Neural cell (in vitro differentiated cells): Measurements from ENCODE around the gene IKZF2. TPM values are rescaled to one million over a fixed set of nuclear protein-coding genes. Genes with fewer than 3 reads are reported as not detected.

Experiments
- H2AFZ ChIP-seq: fragments of 200-600, 300-800 bp; sonication (generic), shearing (Covaris generic); 2 replicates; pipeline ENCODE4 v1.6.0; 2014; ENCODE audit warnings: low read depth, mild to moderate bottlenecking, antibody characterized with exemption, low read length, moderate library complexity
- H3F3A ChIP-seq: fragments of 200-600 bp; shearing (Covaris generic); 2 replicates; pipeline ENCODE4 v1.6.1; 2016; ENCODE audit warnings: mild to moderate bottlenecking, moderate library complexity, mixed read lengths, antibody characterized with exemption, low read length; ENCODE audit not compliant: insufficient read depth, poor library complexity, severe bottlenecking
- H3K27ac ChIP-seq: fragments of 200-600, 300-800 bp; sonication (generic), shearing (Covaris generic); 2 replicates; pipeline ENCODE4 v1.5.1; 2014; ENCODE audit warnings: mild to moderate bottlenecking, low read length, moderate library complexity
- H3K27me3 ChIP-seq: fragments of 300-800, 200-600 bp; sonication (generic), shearing (Covaris generic); 2 replicates; pipeline ENCODE4 v1.6.0; 2014; ENCODE audit warnings: mild to moderate bottlenecking, low read depth, low read length, moderate library complexity; ENCODE audit not compliant: insufficient read depth
- H3K36me3 ChIP-seq: fragments of 300-800, 200-600 bp; sonication (generic), shearing (Covaris generic); 2 replicates; pipeline ENCODE4 v1.5.1; 2014; ENCODE audit warnings: mild to moderate bottlenecking, antibody characterized with exemption, low read length, moderate library complexity; ENCODE audit not compliant: insufficient read depth
- H3K4me2 ChIP-seq: fragments of 300-800, 200-600 bp; sonication (generic), shearing (Covaris generic); 2 replicates; pipeline ENCODE4 v1.6.0; 2014; ENCODE audit warnings: mild to moderate bottlenecking, low read length
- H3K4me3 ChIP-seq: fragments of 300-800, 200-600 bp; sonication (generic), shearing (Covaris generic); 2 replicates; pipeline ENCODE4 v1.5.1; 2014; ENCODE audit warnings: mild to moderate bottlenecking, low read length, moderate library complexity
- H3K79me2 ChIP-seq: fragments of 200-600 bp; shearing (Covaris generic); replicated peaks from 2 replicates; pipeline ENCODE4 v1.6.0; 2014; ENCODE audit warnings: mild to moderate bottlenecking, low read length, moderate library complexity; ENCODE audit not compliant: insufficient read depth
- H3K9ac ChIP-seq: fragments of 300-800, 200-600 bp; sonication (generic), shearing (Covaris generic); 2 replicates; pipeline ENCODE4 v1.6.1; 2016; ENCODE audit warnings: mild to moderate bottlenecking, low read length, mixed read lengths
- H3K9me2 ChIP-seq: fragments of 200-600 bp; shearing (Covaris generic); 2 replicates; pipeline ENCODE4 v1.6.1; 2016; ENCODE audit warnings: mild to moderate bottlenecking, low read length, mixed read lengths; ENCODE audit not compliant: insufficient read depth
- H3K9me3 ChIP-seq: fragments of 200-600, 300-800 bp; sonication (generic), shearing (Covaris generic); 2 replicates; pipeline ENCODE4 v1.6.1; 2016; ENCODE audit warnings: mild to moderate bottlenecking, mixed run types, low read length, moderate library complexity, mixed read lengths
- H4K20me1 ChIP-seq: fragments of 200-600 bp; shearing (Covaris generic); 2 replicates; pipeline ENCODE4 v1.6.1; 2016; ENCODE audit warnings: mild to moderate bottlenecking, mixed run types; ENCODE audit not compliant: insufficient read depth
- EP300 ChIP-seq: fragments of 450-650 bp; conservative IDR thresholded peaks from 2 replicates; pipeline ENCODE4 v1.6.1; 2014; ENCODE audit warnings: antibody characterized with exemption, mild to moderate bottlenecking, moderate library complexity; ENCODE audit not compliant: poor library complexity, severe bottlenecking
- EZH2 ChIP-seq: fragments of 200-600, 300-800 bp; shearing (Covaris generic), sonication (generic); IDR thresholded peaks from 2 replicates; pipeline ENCODE4 v1.6.1; 2014; ENCODE audit warnings: antibody characterized with exemption, low read length, borderline replicate concordance, mild to moderate bottlenecking; ENCODE audit not compliant: insufficient read depth, poor library complexity, severe bottlenecking
- MXI1 ChIP-seq: fragments of 450-650 bp; conservative IDR thresholded peaks from 2 replicates; pipeline ENCODE4 v1.6.1; 2014; ENCODE audit warnings: antibody characterized with exemption, mild to moderate bottlenecking; ENCODE audit not compliant: poor library complexity, severe bottlenecking
- POLR2AphosphoS5 ChIP-seq: IDR thresholded peaks from 2 replicates; pipeline ENCODE4 v1.6.1; 2012
- RAD21 ChIP-seq: fragments of 450-650 bp; conservative IDR thresholded peaks from 2 replicates; pipeline ENCODE4 v1.6.1; 2014; ENCODE audit warnings: antibody characterized with exemption, mild to moderate bottlenecking, moderate library complexity
- SMC3 ChIP-seq: fragments of 450-650 bp; conservative IDR thresholded peaks from 2 replicates; pipeline ENCODE4 v1.6.1; 2014; ENCODE audit warnings: antibody characterized with exemption, mild to moderate bottlenecking, moderate library complexity; ENCODE audit not compliant: poor library complexity
- TAF1 ChIP-seq: IDR thresholded peaks from 2 replicates; pipeline ENCODE4 v1.6.1; 2012; ENCODE audit warnings: low read depth
- polyA plus RNA-seq: library from polyadenylated mRNA; depleted of rRNA; stranded (reverse); fragments of >200 nt; gene quantifications from 2 replicates; pipeline ENCODE4 v1.2.3, GENCODE V29; 2014
- TF ChIP-seq, protein P1 (sequence below): IDR thresholded peaks from 2 replicates; pipeline ENCODE4 v1.6.1; 2012; ENCODE audit warnings: borderline replicate concordance
- TF ChIP-seq, protein P2 (sequence below): fragments of 450-650 bp; IDR thresholded peaks from 2 replicates; pipeline ENCODE4 v1.5.1; 2014; ENCODE audit warnings: antibody characterized with exemption, mild to moderate bottlenecking, moderate library complexity; ENCODE audit not compliant: poor library complexity, severe bottlenecking

IKZF2 gene
- polyA plus RNA-seq, 1 donor from 2014 or later = 5.6 TPM

DNA sequence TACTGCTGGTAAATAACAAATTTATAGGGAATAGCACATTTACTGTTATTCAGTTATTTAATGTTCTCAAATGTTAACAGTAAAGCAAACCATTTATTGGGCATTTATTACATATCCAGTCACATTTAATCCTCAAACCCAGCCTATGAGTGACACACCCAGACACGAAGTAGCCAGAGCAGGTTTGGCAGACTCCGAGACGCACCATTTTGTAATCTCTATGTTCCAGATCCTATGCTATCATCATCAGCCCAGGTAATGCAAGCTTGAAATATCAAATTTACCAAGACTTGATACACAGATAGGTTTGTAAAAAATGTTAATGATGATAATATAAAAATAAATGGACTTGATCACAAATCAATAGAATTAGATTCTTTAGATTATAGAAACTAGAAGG lies 131.1 kb downstream of the IKZF2 start:
- Histone ChIP-seq H3K27ac (no peak overlapping the region), H4K20me1 (no peaks in the 10 kb centered on the region), H3F3A (no peaks in the 10 kb centered on the region), H3K9me2 (no peaks in the 10 kb centered on the region), H3K9me3 (no peaks in the 10 kb centered on the region), H3K4me3 (no peak overlapping the region), H3K4me2 (no peak overlapping the region), H2AFZ (no peak overlapping the region), H3K36me3 (no peaks in the 10 kb centered on the region), H3K79me2 (no peaks in the 10 kb centered on the region), H3K27me3 (no peaks in the 10 kb centered on the region), H3K9ac (no peak overlapping the region)
- TF ChIP-seq, protein P1, sequence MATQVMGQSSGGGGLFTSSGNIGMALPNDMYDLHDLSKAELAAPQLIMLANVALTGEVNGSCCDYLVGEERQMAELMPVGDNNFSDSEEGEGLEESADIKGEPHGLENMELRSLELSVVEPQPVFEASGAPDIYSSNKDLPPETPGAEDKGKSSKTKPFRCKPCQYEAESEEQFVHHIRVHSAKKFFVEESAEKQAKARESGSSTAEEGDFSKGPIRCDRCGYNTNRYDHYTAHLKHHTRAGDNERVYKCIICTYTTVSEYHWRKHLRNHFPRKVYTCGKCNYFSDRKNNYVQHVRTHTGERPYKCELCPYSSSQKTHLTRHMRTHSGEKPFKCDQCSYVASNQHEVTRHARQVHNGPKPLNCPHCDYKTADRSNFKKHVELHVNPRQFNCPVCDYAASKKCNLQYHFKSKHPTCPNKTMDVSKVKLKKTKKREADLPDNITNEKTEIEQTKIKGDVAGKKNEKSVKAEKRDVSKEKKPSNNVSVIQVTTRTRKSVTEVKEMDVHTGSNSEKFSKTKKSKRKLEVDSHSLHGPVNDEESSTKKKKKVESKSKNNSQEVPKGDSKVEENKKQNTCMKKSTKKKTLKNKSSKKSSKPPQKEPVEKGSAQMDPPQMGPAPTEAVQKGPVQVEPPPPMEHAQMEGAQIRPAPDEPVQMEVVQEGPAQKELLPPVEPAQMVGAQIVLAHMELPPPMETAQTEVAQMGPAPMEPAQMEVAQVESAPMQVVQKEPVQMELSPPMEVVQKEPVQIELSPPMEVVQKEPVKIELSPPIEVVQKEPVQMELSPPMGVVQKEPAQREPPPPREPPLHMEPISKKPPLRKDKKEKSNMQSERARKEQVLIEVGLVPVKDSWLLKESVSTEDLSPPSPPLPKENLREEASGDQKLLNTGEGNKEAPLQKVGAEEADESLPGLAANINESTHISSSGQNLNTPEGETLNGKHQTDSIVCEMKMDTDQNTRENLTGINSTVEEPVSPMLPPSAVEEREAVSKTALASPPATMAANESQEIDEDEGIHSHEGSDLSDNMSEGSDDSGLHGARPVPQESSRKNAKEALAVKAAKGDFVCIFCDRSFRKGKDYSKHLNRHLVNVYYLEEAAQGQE = no peak
- TF ChIP-seq MXI1 (no peak), TAF1 (no peak), POLR2AphosphoS5 (no peak), EP300 (no peak), SMC3 (no peak), EZH2 (no peak), RAD21 (no peak)
- TF ChIP-seq, protein P2, sequence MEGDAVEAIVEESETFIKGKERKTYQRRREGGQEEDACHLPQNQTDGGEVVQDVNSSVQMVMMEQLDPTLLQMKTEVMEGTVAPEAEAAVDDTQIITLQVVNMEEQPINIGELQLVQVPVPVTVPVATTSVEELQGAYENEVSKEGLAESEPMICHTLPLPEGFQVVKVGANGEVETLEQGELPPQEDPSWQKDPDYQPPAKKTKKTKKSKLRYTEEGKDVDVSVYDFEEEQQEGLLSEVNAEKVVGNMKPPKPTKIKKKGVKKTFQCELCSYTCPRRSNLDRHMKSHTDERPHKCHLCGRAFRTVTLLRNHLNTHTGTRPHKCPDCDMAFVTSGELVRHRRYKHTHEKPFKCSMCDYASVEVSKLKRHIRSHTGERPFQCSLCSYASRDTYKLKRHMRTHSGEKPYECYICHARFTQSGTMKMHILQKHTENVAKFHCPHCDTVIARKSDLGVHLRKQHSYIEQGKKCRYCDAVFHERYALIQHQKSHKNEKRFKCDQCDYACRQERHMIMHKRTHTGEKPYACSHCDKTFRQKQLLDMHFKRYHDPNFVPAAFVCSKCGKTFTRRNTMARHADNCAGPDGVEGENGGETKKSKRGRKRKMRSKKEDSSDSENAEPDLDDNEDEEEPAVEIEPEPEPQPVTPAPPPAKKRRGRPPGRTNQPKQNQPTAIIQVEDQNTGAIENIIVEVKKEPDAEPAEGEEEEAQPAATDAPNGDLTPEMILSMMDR = no peak

DNA sequence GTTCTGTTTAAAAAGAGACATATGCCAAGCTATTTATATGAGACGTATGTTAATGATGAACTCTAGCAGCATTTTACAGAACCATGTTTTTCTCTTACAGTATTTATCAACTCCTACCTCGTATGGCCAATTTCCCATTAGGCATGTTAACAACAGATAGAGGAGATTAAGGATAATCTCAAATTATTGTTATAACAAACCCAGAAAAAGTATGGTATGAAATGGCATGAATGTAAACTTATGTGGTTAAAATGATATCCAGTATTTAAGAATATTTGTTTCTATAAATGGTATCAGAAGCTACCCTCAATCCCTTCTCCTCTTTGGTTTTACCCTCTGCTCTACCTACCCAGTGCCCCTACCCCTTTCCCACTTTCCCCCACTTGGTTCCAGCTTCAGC lies 132.0 kb downstream of the IKZF2 start:
- Histone ChIP-seq H4K20me1 (no peaks in the 10 kb centered on the region), H3K9me2 (no peaks in the 10 kb centered on the region), H3K79me2 (no peaks in the 10 kb centered on the region), H3K9me3 (no peaks in the 10 kb centered on the region), H3K4me3 (no peak overlapping the region), H2AFZ (no peak overlapping the region), H3K4me2 (no peak overlapping the region), H3K27ac (no peak overlapping the region), H3K27me3 (no peaks in the 10 kb centered on the region), H3K9ac (no peak overlapping the region), H3F3A (no peaks in the 10 kb centered on the region), H3K36me3 (no peaks in the 10 kb centered on the region)
- no peak for TF ChIP-seq EP300
- no peak for TF ChIP-seq MXI1
- TF ChIP-seq, protein P1 = no peak
